A549 (cell line): ENCODE results near the gene CHN1. TPM values are rescaled to one million over a fixed set of nuclear protein-coding genes. Genes with fewer than 3 reads are reported as not detected.

Experiments
- ATAC-seq, 2 experiments: fragments of 200-7000 bp in 1 of 2; fragments of >200 bp in 1 of 2; cut with Nextera tagmentation in 1 of 2; cut with Tn5 transposase in 1 of 2; 3 replicates each; pipeline versions ENCODE4 v1.8.0 to v1.9.1; 2018 to 2020; ENCODE audit warnings: mild to moderate bottlenecking in 1 of 2, moderate library complexity in 1 of 2
- CTCF ChIA-PET: fragments of 300-600 bp; sonication (Branson Sonifier 250); formaldehyde crosslinking; extraction: SDS; loops from one replicate; lab custom pipeline; 2021; ENCODE audit warnings: antibody characterized with exemption, inconsistent platforms; lab: Yijun Ruan, JAX
- POLR2A ChIA-PET: fragments of 350-600 bp; formaldehyde crosslinking; extraction: SDS; loops from one replicate; lab custom pipeline; 2021; ENCODE audit warnings: antibody characterized with exemption, inconsistent platforms; lab: Yijun Ruan, JAX
- DNase-seq, 2 experiments: peaks; one replicate each; pipeline versions ENCODE4 v3.0.0 to v3.0.0-alpha.2; 2011 to 2016; ENCODE audit warnings: low read depth in 1 of 2, low spot score in 1 of 2
- FAIRE-seq: peaks from 2 replicates; lab custom pipeline; 2011; peaks lifted over from hg19 to GRCh38; lab: Jason Lieb, UNC
- H3K27ac ChIP-seq, 2 experiments: fragments of >200 bp; sonication (Bioruptor Twin); formaldehyde crosslinking; 3 replicates each; pipeline ENCODE4 v1.5.1; 2016 to 2017
- H3K4me1 ChIP-seq: fragments of >200 bp; sonication (Bioruptor Twin); formaldehyde crosslinking; 3 replicates; pipeline ENCODE4 v1.6.1; 2016
- H3K4me2 ChIP-seq: fragments of >200 bp; sonication (Bioruptor Twin); formaldehyde crosslinking; 3 replicates; pipeline ENCODE4 v1.6.1; 2016
- H3K4me3 ChIP-seq: fragments of >200 bp; sonication (Bioruptor Twin); formaldehyde crosslinking; 3 replicates; pipeline ENCODE4 v1.5.1; 2016
- H3K9me3 ChIP-seq: fragments of >200 bp; sonication (Bioruptor Twin); formaldehyde crosslinking; 3 replicates; pipeline ENCODE4 v1.6.1; 2016
- BHLHE40 ChIP-seq: IDR thresholded peaks from 2 replicates; pipeline ENCODE4 v1.6.1; 2012; ENCODE audit warnings: low read depth, low read length, inconsistent platforms
- CBX2 ChIP-seq: fragments of 200-600 bp; sonication (generic); IDR thresholded peaks from 2 replicates; pipeline ENCODE4 v1.6.1; 2016; ENCODE audit warnings: low read depth, mild to moderate bottlenecking, borderline replicate concordance
- CBX8 ChIP-seq: fragments of 200-600 bp; sonication (generic); IDR thresholded peaks from 2 replicates; pipeline ENCODE4 v1.6.1; 2016
- CHD4 ChIP-seq: fragments of 200-600 bp; sonication (generic); IDR thresholded peaks from 2 replicates; pipeline ENCODE4 v1.6.1; 2016; ENCODE audit warnings: antibody characterized with exemption, mild to moderate bottlenecking, borderline replicate concordance
- EHMT2 ChIP-seq: fragments of 200-600 bp; sonication (generic); IDR thresholded peaks from 2 replicates; pipeline ENCODE4 v1.6.1; 2016; ENCODE audit warnings: antibody characterized with exemption, low read depth, mild to moderate bottlenecking, moderate library complexity
- EP300 ChIP-seq, 2 experiments: fragments of >200 bp; sonication (Bioruptor Twin); formaldehyde crosslinking; IDR thresholded peaks; 2 replicates in 1 of 2; 3 replicates in 1 of 2; pipeline ENCODE4 v1.6.1; 2016 to 2017
- ESRRA ChIP-seq: fragments of 150-350 bp; IDR thresholded peaks from 2 replicates; pipeline ENCODE4 v1.6.1; 2014; ENCODE audit warnings: mild to moderate bottlenecking, low read length, borderline replicate concordance
- FOSL2 ChIP-seq, 2 experiments: fragments of 450-650 bp in 1 of 2; fragments of >200 bp in 1 of 2; sonication (Bioruptor Twin) in 1 of 2; formaldehyde crosslinking; IDR thresholded peaks; 2 replicates each; pipeline versions ENCODE4 v1.5.0 to v1.6.1; 2016 to 2020; ENCODE audit warnings: mild to moderate bottlenecking in 1 of 2, moderate library complexity in 1 of 2
- HEYL ChIP-seq: fragments of 250-450 bp; sonication (Bioruptor Pico); IDR thresholded peaks from 2 replicates; pipeline ENCODE4 v1.8.0; 2021; ENCODE audit warnings: mild to moderate bottlenecking, moderate library complexity
- HOXA7 ChIP-seq: fragments of 250-450 bp; sonication (Bioruptor Pico); IDR thresholded peaks from 2 replicates; pipeline ENCODE4 v1.5.0; 2020; ENCODE audit warnings: mild to moderate bottlenecking, moderate library complexity
- JUN ChIP-seq, 2 experiments: fragments of >200 bp; sonication (Bioruptor Twin); formaldehyde crosslinking; IDR thresholded peaks; 2 replicates in 1 of 2; 3 replicates in 1 of 2; pipeline ENCODE4 v1.6.1; 2016 to 2017
- JUNB ChIP-seq: fragments of >200 bp; sonication (Bioruptor Twin); formaldehyde crosslinking; IDR thresholded peaks from 2 replicates; pipeline ENCODE4 v1.6.1; 2016
- MYC ChIP-seq: IDR thresholded peaks from 2 replicates; pipeline ENCODE4 v1.6.1; 2012; ENCODE audit warnings: mild to moderate bottlenecking, inconsistent platforms, low read length, improper control_type of control experiment, borderline replicate concordance
- NFE2L2 ChIP-seq: fragments of 150-350 bp; conservative IDR thresholded peaks from 2 replicates; pipeline ENCODE4 v1.6.1; 2014; ENCODE audit warnings: low read length
- PHF8 ChIP-seq: fragments of 200-600 bp; sonication (generic); IDR thresholded peaks from 2 replicates; pipeline ENCODE4 v1.6.1; 2016; ENCODE audit warnings: low read depth, mild to moderate bottlenecking, antibody characterized with exemption, moderate library complexity, borderline replicate concordance
- RAD21 ChIP-seq, 2 experiments: fragments of >200 bp in 1 of 2; sonication (Bioruptor Twin) in 1 of 2; formaldehyde crosslinking in 1 of 2; IDR thresholded peaks in 1 of 2; conservative IDR thresholded peaks in 1 of 2; 2 replicates in 1 of 2; 3 replicates in 1 of 2; pipeline ENCODE4 v1.6.1; 2012 to 2018; ENCODE audit warnings: inconsistent platforms in 1 of 2
- SMC3 ChIP-seq: fragments of >200 bp; sonication (Bioruptor Twin); formaldehyde crosslinking; IDR thresholded peaks from 3 replicates; pipeline ENCODE4 v1.6.1; 2018; ENCODE audit warnings: inconsistent platforms
- ZC3H11A ChIP-seq: fragments of 450-650 bp; IDR thresholded peaks from 2 replicates; pipeline ENCODE4 v1.6.1; 2014; ENCODE audit warnings: antibody characterized with exemption, mild to moderate bottlenecking
- ZNF302 ChIP-seq: fragments of 250-450 bp; sonication (Bioruptor Pico); IDR thresholded peaks from 2 replicates; pipeline ENCODE4 v1.9.0; 2021; ENCODE audit warnings: inconsistent platforms, mild to moderate bottlenecking, moderate library complexity
- WGBS: methylation state at CpG from one replicate; pipeline ENCODE4 v1.1.6; 2017; ENCODE audit errors: missing lambda C conversion rate; 5-methylcytosine and 5-hydroxymethylcytosine counted together
- polyA plus RNA-seq, 4 experiments: library from polyadenylated mRNA; depleted of rRNA in 3 of 4; stranded (reverse); fragments of >200 nt; fragmentation: RNase III in 1 of 4; extraction: RNeasy Plus Mini Kit Qiagen cat#74134 plus additional on column Dnase treatment in 1 of 4; gene quantifications; 2 replicates in 3 of 4; 3 replicates in 1 of 4; pipeline ENCODE4 v1.2.3, GENCODE V29; 2011 to 2017
- TF ChIP-seq, protein P1 (sequence below): fragments of 150-350 bp; IDR thresholded peaks from 2 replicates; pipeline ENCODE4 v1.6.1; 2014; ENCODE audit warnings: low read depth, mild to moderate bottlenecking, low read length

Gene CHN1
- polyA plus RNA-seq, 2 of the 4 experiments (the other 2 are of a cell fraction), result 20.9 to 46.6 TPM

DNA sequence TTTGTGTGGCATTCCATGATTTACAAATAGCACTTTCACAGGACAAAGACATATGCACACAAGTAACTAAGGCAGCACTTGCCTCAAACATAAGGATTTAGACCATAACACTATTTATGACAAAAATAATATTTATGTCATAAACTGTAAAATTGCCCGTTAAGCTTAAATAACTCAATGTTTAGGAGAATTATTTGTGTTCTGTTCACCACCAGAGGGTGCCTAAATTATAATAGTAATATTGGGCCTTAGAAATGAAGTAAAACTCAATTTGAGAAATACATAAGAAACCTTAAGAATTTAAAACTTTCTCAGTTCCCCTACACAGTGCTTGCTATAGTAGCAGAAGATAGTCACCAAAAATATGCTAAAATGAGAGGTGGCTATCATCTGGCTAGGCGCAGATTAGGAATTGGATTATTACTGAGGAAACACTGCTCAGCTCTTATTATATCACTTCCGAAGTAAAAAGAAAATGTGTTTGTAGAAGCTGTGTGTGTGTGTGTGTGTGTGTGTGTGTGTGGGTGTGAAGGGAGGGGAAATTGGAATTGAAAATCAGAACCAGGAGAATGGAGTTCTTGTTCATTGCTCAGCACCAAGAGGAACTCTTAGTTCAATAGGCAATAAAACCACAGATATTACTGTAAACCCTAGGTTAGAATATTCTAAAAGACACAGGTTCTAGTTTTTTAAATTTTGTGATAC, 4.9 kb upstream of the CHN1 start (continued):
- TF ChIP-seq SMC3 (no peak), CBX2 (no peak)

DNA sequence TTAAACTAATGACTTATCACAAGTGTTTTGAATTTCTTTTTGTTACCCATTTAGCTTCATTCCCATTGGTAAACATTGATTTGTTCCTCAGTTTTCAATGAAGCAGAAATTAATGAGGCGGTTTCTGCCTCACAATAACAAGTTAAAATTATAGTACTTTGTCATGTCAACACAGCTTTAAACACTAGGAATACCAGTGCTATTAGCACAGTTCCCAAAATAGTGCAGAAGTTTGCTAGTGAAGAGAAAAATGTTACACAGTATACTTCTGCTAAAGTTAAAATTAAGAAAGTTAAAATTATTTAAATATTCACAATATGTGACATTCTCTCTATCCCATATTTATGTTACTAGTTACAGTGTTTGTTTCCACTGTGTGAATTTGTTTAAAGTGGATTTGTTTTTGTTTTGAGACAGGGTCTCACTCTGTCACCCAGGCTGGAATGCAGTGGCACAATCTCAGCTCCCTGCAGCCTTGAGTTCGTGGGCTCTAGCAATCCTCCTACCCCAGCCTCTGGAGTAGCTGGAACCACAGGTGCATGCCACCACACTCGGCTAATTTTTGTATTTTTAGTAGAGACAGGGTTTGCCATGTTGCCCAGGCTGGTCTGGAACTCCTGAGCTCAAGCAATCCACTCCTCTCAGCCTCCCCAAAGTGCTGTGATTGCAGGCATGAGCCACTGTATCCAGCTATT, 3.8 kb upstream of the CHN1 start:
- DNase-seq (no peak), FAIRE-seq (no peak), ATAC-seq (no peak)
- CTCF ChIA-PET, result interaction anchor here (0.8 to 6.6 kb wide), 4 partner anchors 13 to 1102 kb away, joined by 3 to 45 read pairs (median 4); no protein-coding TSS in a partner anchor
- Histone ChIP-seq H3K4me1 (peaks cover 8% of the 10 kb centered on the region; the same call in 2 of the 3 replicates), H3K9me3 (no peaks in the 10 kb centered on the region), H3K27ac (no peak overlapping the region), H3K4me2 (no peak overlapping the region), H3K4me3 (no peak overlapping the region)
- TF ChIP-seq JUNB, result no peak
- no peak for TF ChIP-seq BHLHE40
- POLR2A ChIA-PET, result no interaction called here
- 56% methylated on average over 3 of the region's 3 CpGs for WGBS

DNA sequence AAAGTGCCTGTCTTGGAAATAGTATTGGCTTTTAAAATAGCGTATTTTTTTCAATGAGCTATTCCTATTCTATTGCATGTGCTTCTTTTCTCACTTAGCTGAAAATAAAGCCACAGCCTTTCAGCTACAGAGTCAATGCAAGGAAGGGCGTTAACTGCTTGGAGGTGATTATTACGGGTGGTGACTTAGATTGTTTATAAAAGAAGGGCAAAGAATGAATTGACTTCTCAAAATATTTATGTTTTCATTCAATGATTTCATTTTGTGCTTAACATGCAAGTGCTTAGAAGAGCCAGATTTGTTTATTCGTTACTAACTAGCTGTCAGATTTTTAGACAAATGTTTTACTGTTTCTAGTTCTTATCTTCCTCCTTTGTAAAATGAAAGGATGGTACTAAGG, 2.8 kb upstream of the CHN1 start:
- 79% methylated on average over 4 of the region's 4 CpGs for WGBS
- no peak for ATAC-seq
- peaks cover 13% of the 10 kb centered on the region; the same call in 2 of the 3 replicates for H3K4me1 ChIP-seq
- no peak for FAIRE-seq
- H3K4me2 ChIP-seq, result no peak overlapping the region
- H3K9me3 ChIP-seq, result no peaks in the 10 kb centered on the region
- CTCF ChIA-PET, result interaction anchor here (0.8 to 6.6 kb wide), 4 partner anchors 10 to 236 kb away, joined by 3 to 45 read pairs (median 4); no protein-coding TSS in a partner anchor
- TF ChIP-seq CBX8 (no peak), MYC (no peak), EHMT2 (no peak), SMC3 (no peak)
- no peak overlapping the region for H3K4me3 ChIP-seq
- no peak for DNase-seq
- POLR2A ChIA-PET, result no interaction called here
- no peak overlapping the region for H3K27ac ChIP-seq

DNA sequence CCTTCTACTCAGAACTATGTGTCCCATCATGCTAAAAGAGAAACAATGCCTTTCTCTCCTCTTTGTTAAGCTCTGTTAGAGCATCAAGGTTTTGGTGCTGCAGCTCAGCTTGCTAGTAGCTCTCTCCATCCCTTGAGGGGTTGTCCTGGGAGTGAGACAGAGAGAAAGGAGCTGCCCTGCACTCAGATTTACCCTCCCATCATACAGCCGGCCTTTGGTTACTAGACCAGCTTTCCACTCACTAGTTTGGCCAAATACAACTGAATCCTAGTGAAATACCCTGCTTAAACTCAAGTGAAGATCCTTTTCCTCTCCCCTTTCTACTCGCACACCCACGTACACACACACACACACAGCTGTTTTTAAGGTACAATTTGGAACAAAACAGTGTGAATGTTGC, 2.3 kb upstream of the CHN1 start:
- ChIA-PET CTCF (interaction anchor here (0.8 to 6.6 kb wide), 3 partner anchors 9 to 235 kb away, joined by 3 to 45 read pairs (median 4); no protein-coding TSS in a partner anchor), POLR2A (no interaction called here)
- WGBS, result 77% methylated on average over 3 of the region's 3 CpGs
- Histone ChIP-seq H3K9me3 (no peaks in the 10 kb centered on the region), H3K27ac (no peak overlapping the region), H3K4me1 (peaks cover 13% of the 10 kb centered on the region; the same call in 2 of the 3 replicates), H3K4me3 (no peak overlapping the region), H3K4me2 (no peak overlapping the region)
- ATAC-seq, result no peak
- TF ChIP-seq SMC3 (no peak), NFE2L2 (no peak), PHF8 (no peak), EHMT2 (no peak), ESRRA (no peak), ZC3H11A (no peak), JUN (IDR thresholded peaks at IDR 0.05) (no peak), ZNF302 (CRISPR knock-in tag) (no peak), CHD4 (no peak), HEYL (no peak), RAD21 (conservative IDR thresholded peaks at IDR 0.05 in 1 of 2, IDR thresholded peaks at IDR 0.05 in 1 of 2) (no peak), EP300 (IDR thresholded peaks at IDR 0.05) (no peak), FOSL2 (IDR thresholded peaks at IDR 0.05) (no peak), FOSL2 (CRISPR knock-in tag; IDR thresholded peaks at IDR 0.05) (no peak), HOXA7 (CRISPR knock-in tag) (no peak)
- TF ChIP-seq, protein P1, sequence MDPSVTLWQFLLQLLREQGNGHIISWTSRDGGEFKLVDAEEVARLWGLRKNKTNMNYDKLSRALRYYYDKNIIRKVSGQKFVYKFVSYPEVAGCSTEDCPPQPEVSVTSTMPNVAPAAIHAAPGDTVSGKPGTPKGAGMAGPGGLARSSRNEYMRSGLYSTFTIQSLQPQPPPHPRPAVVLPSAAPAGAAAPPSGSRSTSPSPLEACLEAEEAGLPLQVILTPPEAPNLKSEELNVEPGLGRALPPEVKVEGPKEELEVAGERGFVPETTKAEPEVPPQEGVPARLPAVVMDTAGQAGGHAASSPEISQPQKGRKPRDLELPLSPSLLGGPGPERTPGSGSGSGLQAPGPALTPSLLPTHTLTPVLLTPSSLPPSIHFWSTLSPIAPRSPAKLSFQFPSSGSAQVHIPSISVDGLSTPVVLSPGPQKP, result no peak
- no peak for FAIRE-seq
- no peak for DNase-seq
